GM12878 (cell line): Measurements from ENCODE around the gene DCAF11. TPM values are rescaled to one million over a fixed set of nuclear protein-coding genes. Genes with fewer than 3 reads are reported as not detected.
A peak's percentile ranks its signal among the peaks of the same experiment; 100 is the strongest.

Experiments used
- ATAC-seq: fragments of 200-7000 bp; cut with Tn5 transposase; 3 replicates; pipeline ENCODE4 v1.9.1; 2020; ENCODE audit warnings: mild to moderate bottlenecking, moderate library complexity
- BruUV-seq: library from RNA; stranded (reverse); fragments of 400-500 nt; replicated peaks from 2 replicates; lab custom pipeline; 2021; lab: Mats Ljungman, UMichigan
- CTCF ChIA-PET: fragments of 300-600 bp; sonication (Branson Sonifier 250); formaldehyde crosslinking; extraction: SDS; loops from one replicate; lab custom pipeline; 2021; ENCODE audit warnings: inconsistent platforms; lab: Yijun Ruan, JAX
- POLR2A ChIA-PET: fragments of 350-600 bp; formaldehyde crosslinking; extraction: SDS; loops from one replicate; lab custom pipeline; 2021; ENCODE audit warnings: inconsistent platforms; lab: Charles Lee
- RAD21 ChIA-PET: fragments of 300-600 bp; sonication (Branson Sonifier 250); formaldehyde crosslinking; loops from one replicate; lab custom pipeline; 2023; ENCODE audit warnings: antibody characterized with exemption; ENCODE audit not compliant: unreplicated experiment; lab: Charles Lee
- SMC1A ChIA-PET: fragments of 300-600 bp; sonication (Branson Sonifier 250); formaldehyde crosslinking; loops from one replicate; lab custom pipeline; 2023; ENCODE audit not compliant: unreplicated experiment, uncharacterized antibody; lab: Charles Lee
- DNase-seq: peaks from one replicate; pipeline ENCODE4 v3.0.0-alpha.2; 2011; ENCODE audit warnings: low read depth, low spot score
- FAIRE-seq: peaks from 3 replicates; lab custom pipeline; 2011; peaks lifted over from hg19 to GRCh38; lab: Jason Lieb, UNC
- H2AFZ ChIP-seq: 2 replicates; pipeline ENCODE4 v1.6.0; 2011; ENCODE audit warnings: low read depth, low read length, control low read depth; ENCODE audit not compliant: control insufficient read depth
- H3K27ac ChIP-seq: 2 replicates; pipeline ENCODE4 v1.5.1; 2011; ENCODE audit warnings: control low read depth; ENCODE audit not compliant: control insufficient read depth, insufficient read depth
- H3K27me3 ChIP-seq, 2 experiments: replicated peaks in 1 of 2; 2 replicates each; pipeline versions ENCODE4 v1.6.0 to v1.6.1; 2011; ENCODE audit warnings: low read length in 1 of 2; ENCODE audit not compliant: control insufficient read depth in 2 of 2, insufficient read depth in 2 of 2
- H3K36me3 ChIP-seq, 2 experiments: 2 replicates each; pipeline ENCODE4 v1.5.1; 2011; ENCODE audit warnings: low read length in 1 of 2; ENCODE audit not compliant: control insufficient read depth in 2 of 2, insufficient read depth in 2 of 2
- H3K4me1 ChIP-seq: 2 replicates; pipeline ENCODE4 v1.6.1; 2011; ENCODE audit warnings: mild to moderate bottlenecking, low read length, moderate library complexity, mixed read lengths; ENCODE audit not compliant: control insufficient read depth, insufficient read depth
- H3K4me2 ChIP-seq: 2 replicates; pipeline ENCODE4 v1.6.0; 2011; ENCODE audit warnings: control low read depth; ENCODE audit not compliant: control insufficient read depth, insufficient read depth
- H3K4me3 ChIP-seq: fragments of 200-600 bp; sonication (generic); 2 replicates; pipeline ENCODE4 v1.5.1; 2016
- H3K79me2 ChIP-seq: 2 replicates; pipeline ENCODE4 v1.6.0; 2011; ENCODE audit warnings: low read length; ENCODE audit not compliant: control insufficient read depth, insufficient read depth
- H3K9ac ChIP-seq: 2 replicates; pipeline ENCODE4 v1.8.0; 2011; ENCODE audit warnings: low read length, control low read depth, mixed read lengths; ENCODE audit not compliant: control insufficient read depth, insufficient read depth
- H3K9me3 ChIP-seq: replicated peaks from 3 replicates; pipeline ENCODE4 v1.5.1; 2011; ENCODE audit warnings: mild to moderate bottlenecking, low read length; ENCODE audit not compliant: control insufficient read depth, insufficient read depth
- H4K20me1 ChIP-seq: 2 replicates; pipeline ENCODE4 v1.6.0; 2011; ENCODE audit not compliant: control insufficient read depth, insufficient read depth
- ATF3 ChIP-seq: IDR thresholded peaks from 2 replicates; pipeline ENCODE4 v1.6.1; 2011; ENCODE audit warnings: low read depth, mild to moderate bottlenecking, low read length, moderate library complexity, borderline replicate concordance; ENCODE audit errors: extremely low read depth
- BACH1 ChIP-seq: fragments of 450-650 bp; IDR thresholded peaks from 2 replicates; pipeline ENCODE4 v1.6.1; 2017; ENCODE audit warnings: mild to moderate bottlenecking, borderline replicate concordance
- CREB1 ChIP-seq: IDR thresholded peaks from 2 replicates; pipeline ENCODE4 v1.6.1; 2012; ENCODE audit warnings: low read depth, mild to moderate bottlenecking, inconsistent platforms
- ESRRA ChIP-seq: IDR thresholded peaks from 2 replicates; pipeline ENCODE4 v1.6.1; 2012; ENCODE audit warnings: mild to moderate bottlenecking, low read length, improper control_type of control experiment
- MEF2A ChIP-seq: IDR thresholded peaks from 2 replicates; pipeline ENCODE4 v1.6.1; 2011; ENCODE audit warnings: low read depth, mild to moderate bottlenecking, low read length, moderate library complexity; ENCODE audit not compliant: insufficient read depth
- MLLT1 ChIP-seq: fragments of 450-650 bp; IDR thresholded peaks from 2 replicates; pipeline ENCODE4 v1.6.1; 2016; ENCODE audit warnings: mild to moderate bottlenecking
- MTA3 ChIP-seq: IDR thresholded peaks from 2 replicates; pipeline ENCODE4 v1.6.1; 2012; ENCODE audit warnings: low read length, inconsistent platforms, borderline replicate concordance
- NFYA ChIP-seq: IDR thresholded peaks from 2 replicates; pipeline ENCODE4 v1.6.1; 2011; ENCODE audit warnings: low read depth, mild to moderate bottlenecking, low read length, improper control_type of control experiment, borderline replicate concordance
- PKNOX1 ChIP-seq: fragments of 450-650 bp; IDR thresholded peaks from 2 replicates; pipeline ENCODE4 v1.6.1; 2016; ENCODE audit warnings: mild to moderate bottlenecking
- POLR2A ChIP-seq: IDR thresholded peaks from 2 replicates; pipeline ENCODE4 v1.6.1; 2011; ENCODE audit warnings: low read depth, mild to moderate bottlenecking, low read length
- POLR2AphosphoS5 ChIP-seq: IDR thresholded peaks from 2 replicates; pipeline ENCODE4 v1.6.1; 2011; ENCODE audit warnings: mild to moderate bottlenecking, low read length, inconsistent platforms
- ZNF24 ChIP-seq: fragments of 450-650 bp; IDR thresholded peaks from 2 replicates; pipeline ENCODE4 v1.6.1; 2017; ENCODE audit warnings: antibody characterized with exemption, mild to moderate bottlenecking
- WGBS: methylation state at CpG from one replicate; pipeline ENCODE4 v1.1.6; 2016; ENCODE audit warnings: low lambda C conversion rate; ENCODE audit not compliant: insufficient replicate concordance, insufficient coverage; ENCODE audit errors: missing lambda C conversion rate; 5-methylcytosine and 5-hydroxymethylcytosine counted together
- in situ Hi-C: fragments of 300-500 bp; cut with MboI; formaldehyde crosslinking; loops from 9 replicates; pipeline ENCODE4 v1.14.3; 2018; ENCODE audit warnings: mixed read lengths
- intact Hi-C: fragments of 100-400 bp; cut with micrococcal nuclease; formaldehyde crosslinking; loops from one replicate; pipeline ENCODE4 v1.14.2; 2022; ENCODE audit not compliant: unreplicated experiment
- microRNA-seq: library from miRNA; unstranded; fragments of <30 nt; microRNA quantifications from one replicate; pipeline ENCODE4, GENCODE V29; 2018
- polyA plus RNA-seq, 11 experiments: library from polyadenylated mRNA; depleted of rRNA in 4 of 11; unstranded in 6 of 11; stranded (reverse) in 5 of 11; fragments of >200 nt; fragmentation: Nextera tagmentation in 4 of 11; fragmentation: Illumina TruSeq in 1 of 11; extraction: Ambion mirVana in 4 of 11; extraction: Trizol in 1 of 11; gene quantifications; 1 replicate in 1 of 11; 2 replicates in 10 of 11; pipeline versions ENCODE4 v1.2.1 to v1.2.3, GENCODE V29; 2011 to 2016; ENCODE audit warnings: inconsistent platforms in 2 of 11, missing spikeins in 2 of 11, low read depth in 1 of 11
- small RNA-seq: library from RNA; depleted of rRNA; stranded (forward); fragments of <200 nt; gene quantifications from one replicate; pipeline ENCODE3, GENCODE V24; 2014
- total RNA-seq, 4 experiments: library from RNA; depleted of rRNA in 3 of 4; stranded (reverse); fragments of >200 nt in 3 of 4; fragmentation: Illumina TruSeq in 1 of 4; extraction: Trizol in 1 of 4; gene quantifications; 2 replicates each; pipeline versions ENCODE4 v1.2.1 to v1.2.3, GENCODE V29; 2013 to 2021

Gene DCAF11
- total and polyA plus RNA-seq, 10 of the 15 experiments (the other 5 are each of a cell fraction or from before 2014, with no cell fraction given), result 13.4 to 91.2 (median 68.7) TPM

GRCh38 chr14:24172871-24173281 is 58.3 kb downstream of the DCAF11 start:
- peaks cover 4 to 6% of the 10 kb centered on the region in 2 experiments; a peak in 3 of 4 replicates for H3K36me3 ChIP-seq
- SMC1A ChIA-PET, result interaction anchor here (1.0 kb wide), 1 partner anchor 11 kb away, joined by 3 read pairs; the partner anchor contains the start of gene IRF9
- intact Hi-C loops (no loop called here), in situ Hi-C loops (no loop called here)
- RAD21 ChIA-PET, result no interaction called here
- POLR2A ChIA-PET, result interaction anchor here (0.6 to 2.8 kb wide), 4 partner anchors 12 to 56 kb away, joined by 3 to 11 read pairs (median 8); partner anchors contain the start of genes IPO4, IRF9 and RNF31
- no peak for ATAC-seq
- H3K27me3 ChIP-seq, result no peaks in the 10 kb centered on the region
- CTCF ChIA-PET, result interaction anchor here (0.7 to 1.5 kb wide), 4 partner anchors 12 to 98 kb away, joined by 3 to 4 read pairs (median 3); partner anchors contain the start of genes IRF9 and MDP1
- H4K20me1 ChIP-seq, result no peaks in the 10 kb centered on the region
- peak overlapping the region; percentile 69; the same call in 1 of the 2 replicates for H3K9ac ChIP-seq
- no peak for DNase-seq
- no peaks in the 10 kb centered on the region for H3K4me1 ChIP-seq
- H3K4me3 ChIP-seq, result peak overlapping the region; percentile 62
- H3K79me2 ChIP-seq, result peaks cover 6% of the 10 kb centered on the region
- H3K27ac ChIP-seq, result no peak overlapping the region; the same call in 1 of the 2 replicates
- no peak overlapping the region for H2AFZ ChIP-seq
- 87% methylated on average over 20 of the region's 20 CpGs for WGBS
- H3K9me3 ChIP-seq, result no peaks in the 10 kb centered on the region
- no TSS peak for BruUV-seq
- TF ChIP-seq ESRRA (no peak), ATF3 (no peak), PKNOX1 (no peak), MTA3 (no peak), CREB1 (no peak), MLLT1 (peak; percentile 91), BACH1 (no peak), POLR2A (peak; percentile 42), ZNF24 (no peak), MEF2A (no peak), POLR2AphosphoS5 (peak; percentile 55), NFYA (no peak)
- H3K4me2 ChIP-seq, result peak overlapping the region; percentile 68
- FAIRE-seq, result no peak

Small RNAs within 50 kb of the gene (microRNA-seq; reads per million reads assigned to microRNA genes)
- not detected for gene MIR7703

Small RNAs within 50 kb of the gene (small RNA-seq; reads per million reads assigned to genes)
- 0.31 reads per million for gene IRF9
- gene RNA5SP383, result 0.82 reads per million, percentile 25 among the genes with 10 or more reads in this experiment

Other genes starting within 250 kb of the DCAF11 start
Only the 7 nearest of the 30 such genes appear.
- 41.5 and 46.4 TPM in 2 replicates for gene PCK2, start 20.5 kb upstream of the DCAF11 start, total RNA-seq (2014; rRNA removed)
- 27.8 and 31.2 TPM in 2 replicates for gene PCK2, start 20.5 kb upstream of the DCAF11 start, total RNA-seq (2014; rRNA removed; fragmentation: Illumina TruSeq; extraction: Trizol)
- gene PCK2, start 20.5 kb upstream of the DCAF11 start, total RNA-seq (2021), result 78.5 and 78.6 TPM in 2 replicates
- gene PCK2, start 20.5 kb upstream of the DCAF11 start, polyA plus RNA-seq (2011; rRNA removed), result 23.0 and 42.3 TPM in 2 replicates
- gene PCK2, start 20.5 kb upstream of the DCAF11 start, polyA plus RNA-seq (2014; fragmentation: Illumina TruSeq; extraction: Trizol), result 19.6 and 42.9 TPM in 2 replicates
- 10 to 100 TPM in 1 of 2 experiments, 1 to 10 TPM in 1; 6.6 to 12.3 TPM for gene PCK2, start 20.5 kb upstream of the DCAF11 start, polyA plus RNA-seq (2014; fragmentation: Nextera tagmentation; extraction: Ambion mirVana)
- gene PCK2, start 20.5 kb upstream of the DCAF11 start, polyA plus RNA-seq (2014; rRNA removed), result 68.3 and 79.0 TPM in 2 replicates
- gene PCK2, start 20.5 kb upstream of the DCAF11 start, polyA plus RNA-seq (2016; fragmentation: Nextera tagmentation; extraction: Ambion mirVana), result 100 to 1,000 TPM; 100 to 110 TPM
- 2.1 and 4.4 TPM in 2 replicates for gene NRL, start 172 bp downstream of the DCAF11 start, total RNA-seq (2014; rRNA removed)
- gene NRL, start 172 bp downstream of the DCAF11 start, total RNA-seq (2014; rRNA removed; fragmentation: Illumina TruSeq; extraction: Trizol), result 1.0 and 1.3 TPM in 2 replicates
- gene NRL, start 172 bp downstream of the DCAF11 start, total RNA-seq (2021), result 2.2 and 2.5 TPM in 2 replicates
- 2.1 and 2.2 TPM in 2 replicates for gene NRL, start 172 bp downstream of the DCAF11 start, polyA plus RNA-seq (2011; rRNA removed)
- gene NRL, start 172 bp downstream of the DCAF11 start, polyA plus RNA-seq (2014; fragmentation: Illumina TruSeq; extraction: Trizol), result 0.63 and 0.76 TPM in 2 replicates
- gene NRL, start 172 bp downstream of the DCAF11 start, polyA plus RNA-seq (2014; fragmentation: Nextera tagmentation; extraction: Ambion mirVana), result under 1 TPM; 0.11 to 0.13 TPM
- 2.5 and 2.9 TPM in 2 replicates for gene NRL, start 172 bp downstream of the DCAF11 start, polyA plus RNA-seq (2014; rRNA removed)
- gene NRL, start 172 bp downstream of the DCAF11 start, polyA plus RNA-seq (2016; fragmentation: Nextera tagmentation; extraction: Ambion mirVana), result 1 to 10 TPM; 2.2 to 2.7 TPM
- gene FITM1, start 15.9 kb downstream of the DCAF11 start, total RNA-seq (2014; rRNA removed), result 1.9 and 2.0 TPM in 2 replicates
- 0.18 and 0.27 TPM in 2 replicates for gene FITM1, start 15.9 kb downstream of the DCAF11 start, total RNA-seq (2014; rRNA removed; fragmentation: Illumina TruSeq; extraction: Trizol)
- gene FITM1, start 15.9 kb downstream of the DCAF11 start, total RNA-seq (2021), result 0.64 TPM in 2 replicates
- gene FITM1, start 15.9 kb downstream of the DCAF11 start, polyA plus RNA-seq (2011; rRNA removed), result 0.09 and 0.49 TPM in 2 replicates
- gene FITM1, start 15.9 kb downstream of the DCAF11 start, polyA plus RNA-seq (2014; fragmentation: Illumina TruSeq; extraction: Trizol), result 0.28 TPM in 1 of 2 replicates, not detected in the other
- under 1 TPM in 1 of 2 experiments, not detected in 1; 0.11 TPM for gene FITM1, start 15.9 kb downstream of the DCAF11 start, polyA plus RNA-seq (2014; fragmentation: Nextera tagmentation; extraction: Ambion mirVana)
- 0.76 and 1.3 TPM in 2 replicates for gene FITM1, start 15.9 kb downstream of the DCAF11 start, polyA plus RNA-seq (2014; rRNA removed)
- under 1 TPM in 1 of 2 experiments, not detected in 1; 0.42 TPM for gene FITM1, start 15.9 kb downstream of the DCAF11 start, polyA plus RNA-seq (2016; fragmentation: Nextera tagmentation; extraction: Ambion mirVana)
- 324 and 373 TPM in 2 replicates for gene PSME1, start 21.4 kb downstream of the DCAF11 start, total RNA-seq (2014; rRNA removed)
- 367 and 377 TPM in 2 replicates for gene PSME1, start 21.4 kb downstream of the DCAF11 start, total RNA-seq (2014; rRNA removed; fragmentation: Illumina TruSeq; extraction: Trizol)
- gene PSME1, start 21.4 kb downstream of the DCAF11 start, total RNA-seq (2021), result 396 and 402 TPM in 2 replicates
- gene PSME1, start 21.4 kb downstream of the DCAF11 start, polyA plus RNA-seq (2011; rRNA removed), result 138 and 250 TPM in 2 replicates
- gene PSME1, start 21.4 kb downstream of the DCAF11 start, polyA plus RNA-seq (2014; fragmentation: Illumina TruSeq; extraction: Trizol), result 354 and 428 TPM in 2 replicates
- gene PSME1, start 21.4 kb downstream of the DCAF11 start, polyA plus RNA-seq (2014; fragmentation: Nextera tagmentation; extraction: Ambion mirVana), result 1,000 to 10,000 TPM; 1,299 to 1,378 TPM
- gene PSME1, start 21.4 kb downstream of the DCAF11 start, polyA plus RNA-seq (2014; rRNA removed), result 248 and 257 TPM in 2 replicates
- gene PSME1, start 21.4 kb downstream of the DCAF11 start, polyA plus RNA-seq (2016; fragmentation: Nextera tagmentation; extraction: Ambion mirVana), result 100 to 1,000 TPM; 769 to 810 TPM
- 39.5 and 42.6 TPM in 2 replicates for gene EMC9, start 26.8 kb downstream of the DCAF11 start, total RNA-seq (2014; rRNA removed)
- 15.8 and 20.2 TPM in 2 replicates for gene EMC9, start 26.8 kb downstream of the DCAF11 start, total RNA-seq (2014; rRNA removed; fragmentation: Illumina TruSeq; extraction: Trizol)
- 40.9 and 45.7 TPM in 2 replicates for gene EMC9, start 26.8 kb downstream of the DCAF11 start, total RNA-seq (2021)
- gene EMC9, start 26.8 kb downstream of the DCAF11 start, polyA plus RNA-seq (2011; rRNA removed), result 11.6 and 18.1 TPM in 2 replicates
- gene EMC9, start 26.8 kb downstream of the DCAF11 start, polyA plus RNA-seq (2014; fragmentation: Illumina TruSeq; extraction: Trizol), result 10.6 and 15.3 TPM in 2 replicates
- 10 to 100 TPM; 15.5 to 17.8 TPM for gene EMC9, start 26.8 kb downstream of the DCAF11 start, polyA plus RNA-seq (2014; fragmentation: Nextera tagmentation; extraction: Ambion mirVana)
- gene EMC9, start 26.8 kb downstream of the DCAF11 start, polyA plus RNA-seq (2014; rRNA removed), result 44.7 and 46.2 TPM in 2 replicates
- gene EMC9, start 26.8 kb downstream of the DCAF11 start, polyA plus RNA-seq (2016; fragmentation: Nextera tagmentation; extraction: Ambion mirVana), result 10 to 100 TPM; 51.0 to 60.5 TPM
- gene PSME2, start 31.8 kb downstream of the DCAF11 start, total RNA-seq (2014; rRNA removed), result 861 and 965 TPM in 2 replicates
- gene PSME2, start 31.8 kb downstream of the DCAF11 start, total RNA-seq (2014; rRNA removed; fragmentation: Illumina TruSeq; extraction: Trizol), result 713 and 731 TPM in 2 replicates
- gene PSME2, start 31.8 kb downstream of the DCAF11 start, total RNA-seq (2021), result 554 and 559 TPM in 2 replicates
- gene PSME2, start 31.8 kb downstream of the DCAF11 start, polyA plus RNA-seq (2011; rRNA removed), result 409 and 510 TPM in 2 replicates
- 828 and 873 TPM in 2 replicates for gene PSME2, start 31.8 kb downstream of the DCAF11 start, polyA plus RNA-seq (2014; fragmentation: Illumina TruSeq; extraction: Trizol)
- 1,000 to 10,000 TPM; 3,045 to 3,542 TPM for gene PSME2, start 31.8 kb downstream of the DCAF11 start, polyA plus RNA-seq (2014; fragmentation: Nextera tagmentation; extraction: Ambion mirVana)
- gene PSME2, start 31.8 kb downstream of the DCAF11 start, polyA plus RNA-seq (2014; rRNA removed), result 862 and 900 TPM in 2 replicates
- gene PSME2, start 31.8 kb downstream of the DCAF11 start, polyA plus RNA-seq (2016; fragmentation: Nextera tagmentation; extraction: Ambion mirVana), result 1,000 to 10,000 TPM; 1,453 to 1,543 TPM
- gene RNF31, start 32.7 kb downstream of the DCAF11 start, total RNA-seq (2014; rRNA removed), result 69.5 and 73.5 TPM in 2 replicates
- 27.2 and 29.6 TPM in 2 replicates for gene RNF31, start 32.7 kb downstream of the DCAF11 start, total RNA-seq (2014; rRNA removed; fragmentation: Illumina TruSeq; extraction: Trizol)
- 87.0 and 92.7 TPM in 2 replicates for gene RNF31, start 32.7 kb downstream of the DCAF11 start, total RNA-seq (2021)
- gene RNF31, start 32.7 kb downstream of the DCAF11 start, polyA plus RNA-seq (2011; rRNA removed), result 12.3 and 20.8 TPM in 2 replicates
- gene RNF31, start 32.7 kb downstream of the DCAF11 start, polyA plus RNA-seq (2014; fragmentation: Illumina TruSeq; extraction: Trizol), result 29.8 and 47.1 TPM in 2 replicates
- 10 to 100 TPM in 1 of 2 experiments, 1 to 10 TPM in 1; 8.5 to 19.0 TPM for gene RNF31, start 32.7 kb downstream of the DCAF11 start, polyA plus RNA-seq (2014; fragmentation: Nextera tagmentation; extraction: Ambion mirVana)
- 61.8 and 66.7 TPM in 2 replicates for gene RNF31, start 32.7 kb downstream of the DCAF11 start, polyA plus RNA-seq (2014; rRNA removed)
- 10 to 100 TPM; 56.9 to 72.7 TPM for gene RNF31, start 32.7 kb downstream of the DCAF11 start, polyA plus RNA-seq (2016; fragmentation: Nextera tagmentation; extraction: Ambion mirVana)